Epithelial cell of proximal tubule (primary cell): Measurements from ENCODE around the gene UBC. TPM values are rescaled to one million over a fixed set of nuclear protein-coding genes. Genes with fewer than 3 reads are reported as not detected.

Experiments used
- DNase-seq: peaks from one replicate; pipeline ENCODE4 v3.0.0-alpha.2; 2011; ENCODE audit warnings: low read depth
- H3K4me3 ChIP-seq: 2 replicates; pipeline ENCODE4 v1.5.1; 2011; ENCODE audit warnings: low read depth, mild to moderate bottlenecking, low read length
- total RNA-seq: library from RNA; depleted of rRNA; stranded (reverse); fragments of >200 nt; gene quantifications from 2 replicates; pipeline ENCODE4 v1.2.3, GENCODE V29; 2015
- TF ChIP-seq, protein P1 (sequence below): conservative IDR thresholded peaks from 2 replicates; pipeline ENCODE4 v1.5.1; 2012; ENCODE audit warnings: low read depth, mild to moderate bottlenecking, low read length

Gene UBC
- total RNA-seq, result 679 and 827 TPM in 2 replicates

DNA sequence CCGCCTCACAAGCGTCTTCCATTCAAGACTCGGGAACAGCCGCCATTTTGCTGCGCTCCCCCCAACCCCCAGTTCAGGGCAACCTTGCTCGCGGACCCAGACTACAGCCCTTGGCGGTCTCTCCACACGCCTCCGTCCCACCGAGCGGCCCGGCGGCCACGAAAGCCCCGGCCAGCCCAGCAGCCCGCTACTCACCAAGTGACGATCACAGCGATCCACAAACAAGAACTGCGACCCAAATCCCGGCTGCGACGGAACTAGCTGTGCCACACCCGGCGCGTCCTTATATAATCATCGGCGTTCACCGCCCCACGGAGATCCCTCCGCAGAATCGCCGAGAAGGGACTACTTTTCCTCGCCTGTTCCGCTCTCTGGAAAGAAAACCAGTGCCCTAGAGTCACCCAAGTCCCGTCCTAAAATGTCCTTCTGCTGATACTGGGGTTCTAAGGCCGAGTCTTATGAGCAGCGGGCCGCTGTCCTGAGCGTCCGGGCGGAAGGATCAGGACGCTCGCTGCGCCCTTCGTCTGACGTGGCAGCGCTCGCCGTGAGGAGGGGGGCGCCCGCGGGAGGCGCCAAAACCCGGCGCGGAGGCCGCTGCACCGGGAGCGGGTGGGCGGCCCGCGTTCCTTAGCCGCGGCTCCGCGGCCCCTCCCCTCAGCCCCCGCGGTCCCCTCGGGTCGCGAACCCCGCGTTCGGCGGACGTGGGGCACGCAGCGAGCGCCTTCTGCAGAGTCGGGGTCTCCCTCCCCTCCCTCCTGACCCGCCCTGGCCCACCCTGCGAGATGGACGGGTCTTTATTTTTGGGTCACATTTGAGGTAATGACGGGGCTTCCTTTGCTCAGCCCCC is at the start of gene UBC:
Gene UBC (minus strand): TSS at position 259 of the 847 bp plus-strand sequence. CDS start 879 bp downstream, outside the sequence.
- H3K4me3 ChIP-seq, result peak within 1 kb of the TSS; percentile 89
- peak; percentile 64 for DNase-seq
- TF ChIP-seq, protein P1, sequence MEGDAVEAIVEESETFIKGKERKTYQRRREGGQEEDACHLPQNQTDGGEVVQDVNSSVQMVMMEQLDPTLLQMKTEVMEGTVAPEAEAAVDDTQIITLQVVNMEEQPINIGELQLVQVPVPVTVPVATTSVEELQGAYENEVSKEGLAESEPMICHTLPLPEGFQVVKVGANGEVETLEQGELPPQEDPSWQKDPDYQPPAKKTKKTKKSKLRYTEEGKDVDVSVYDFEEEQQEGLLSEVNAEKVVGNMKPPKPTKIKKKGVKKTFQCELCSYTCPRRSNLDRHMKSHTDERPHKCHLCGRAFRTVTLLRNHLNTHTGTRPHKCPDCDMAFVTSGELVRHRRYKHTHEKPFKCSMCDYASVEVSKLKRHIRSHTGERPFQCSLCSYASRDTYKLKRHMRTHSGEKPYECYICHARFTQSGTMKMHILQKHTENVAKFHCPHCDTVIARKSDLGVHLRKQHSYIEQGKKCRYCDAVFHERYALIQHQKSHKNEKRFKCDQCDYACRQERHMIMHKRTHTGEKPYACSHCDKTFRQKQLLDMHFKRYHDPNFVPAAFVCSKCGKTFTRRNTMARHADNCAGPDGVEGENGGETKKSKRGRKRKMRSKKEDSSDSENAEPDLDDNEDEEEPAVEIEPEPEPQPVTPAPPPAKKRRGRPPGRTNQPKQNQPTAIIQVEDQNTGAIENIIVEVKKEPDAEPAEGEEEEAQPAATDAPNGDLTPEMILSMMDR, result no peak

- DNase-seq, result no peak
- TF ChIP-seq, protein P1, result no peak
- no peak overlapping the region for H3K4me3 ChIP-seq
These were observed 48.8 kb upstream of the UBC start for GRCh38 chr12:124963211-124963610.

DNA sequence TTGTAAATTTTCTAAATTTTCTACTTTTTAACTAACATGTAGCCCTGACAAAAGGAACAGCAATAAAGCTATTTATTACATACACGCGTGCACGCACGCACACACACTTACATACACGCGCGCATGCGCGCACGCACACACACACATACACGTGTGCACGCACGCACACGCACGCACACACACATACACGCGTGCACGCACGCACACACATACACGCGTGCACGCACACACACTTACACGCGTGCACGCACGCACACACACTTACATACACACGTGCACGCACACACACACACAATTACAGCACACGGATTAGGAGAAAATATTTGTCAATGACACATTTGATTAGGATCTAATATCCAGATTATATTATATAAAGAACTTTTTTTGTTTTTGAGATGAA is 46.6 kb upstream of the UBC start:
- no peak for DNase-seq
- TF ChIP-seq, protein P1, result no peak
- H3K4me3 ChIP-seq, result no peak overlapping the region

GRCh38 chr12:124956571-124956970 is 42.1 kb upstream of the UBC start:
- TF ChIP-seq, protein P1, result no peak
- no peak for DNase-seq
- H3K4me3 ChIP-seq, result no peak overlapping the region

GRCh38 chr12:124954771-124955170 is 40.3 kb upstream of the UBC start:
- H3K4me3 ChIP-seq, result no peak overlapping the region
- no peak for DNase-seq
- TF ChIP-seq, protein P1, result no peak

DNA sequence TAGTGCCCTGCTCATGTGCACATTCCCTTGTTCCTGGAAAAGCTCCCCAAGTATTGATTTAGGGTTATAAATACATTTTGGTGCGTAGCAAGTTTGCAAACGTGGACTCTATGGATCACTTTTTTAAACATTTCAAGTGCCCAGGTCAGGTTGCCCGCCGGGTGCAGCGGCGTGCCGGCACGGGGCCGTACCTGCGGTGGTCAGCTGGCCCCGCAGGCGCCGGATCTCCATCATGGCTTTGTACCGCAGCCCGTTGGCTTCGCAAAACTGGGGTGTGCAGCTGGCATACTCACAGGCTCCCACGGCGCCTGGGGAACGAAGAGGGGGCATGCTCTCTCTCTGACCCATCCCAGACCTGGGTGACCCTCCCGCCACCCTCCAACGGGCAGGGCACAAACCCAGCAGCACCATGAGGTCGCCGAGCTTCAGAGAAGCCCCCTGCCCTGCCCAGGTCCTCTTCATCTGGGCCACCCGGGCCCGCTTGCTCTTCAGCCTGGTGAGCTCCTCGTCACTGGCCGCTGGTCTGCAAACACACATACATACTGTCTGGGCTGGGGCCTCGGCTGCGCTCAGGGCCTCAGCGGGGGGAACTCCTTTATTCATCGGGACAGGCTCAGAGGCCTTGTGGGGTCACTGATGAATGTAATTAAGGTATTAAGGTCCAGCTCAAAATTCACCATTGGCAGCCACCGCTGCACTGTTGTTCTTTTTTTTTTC is 39.4 kb upstream of the UBC start:
- no peak for DNase-seq
- TF ChIP-seq, protein P1, result no peak
- H3K4me3 ChIP-seq, result no peak overlapping the region
